WI38 (cell line): ENCODE data around the gene SNX21.

Experiments used
- H3K4me3 ChIP-seq: 2 replicates; pipeline ENCODE4 v1.5.1; 2011; ENCODE audit warnings: low read depth, mild to moderate bottlenecking, control low read depth, low read length
- TF ChIP-seq, protein P1 (sequence below): IDR thresholded peaks from 2 replicates; pipeline ENCODE4 v1.5.1; 2012; ENCODE audit warnings: low read depth, mild to moderate bottlenecking, control low read depth, low read length

Gene SNX21

GRCh38 chr20:45843506-45843905 is 9.9 kb downstream of the SNX21 start:
- TF ChIP-seq, protein P1, sequence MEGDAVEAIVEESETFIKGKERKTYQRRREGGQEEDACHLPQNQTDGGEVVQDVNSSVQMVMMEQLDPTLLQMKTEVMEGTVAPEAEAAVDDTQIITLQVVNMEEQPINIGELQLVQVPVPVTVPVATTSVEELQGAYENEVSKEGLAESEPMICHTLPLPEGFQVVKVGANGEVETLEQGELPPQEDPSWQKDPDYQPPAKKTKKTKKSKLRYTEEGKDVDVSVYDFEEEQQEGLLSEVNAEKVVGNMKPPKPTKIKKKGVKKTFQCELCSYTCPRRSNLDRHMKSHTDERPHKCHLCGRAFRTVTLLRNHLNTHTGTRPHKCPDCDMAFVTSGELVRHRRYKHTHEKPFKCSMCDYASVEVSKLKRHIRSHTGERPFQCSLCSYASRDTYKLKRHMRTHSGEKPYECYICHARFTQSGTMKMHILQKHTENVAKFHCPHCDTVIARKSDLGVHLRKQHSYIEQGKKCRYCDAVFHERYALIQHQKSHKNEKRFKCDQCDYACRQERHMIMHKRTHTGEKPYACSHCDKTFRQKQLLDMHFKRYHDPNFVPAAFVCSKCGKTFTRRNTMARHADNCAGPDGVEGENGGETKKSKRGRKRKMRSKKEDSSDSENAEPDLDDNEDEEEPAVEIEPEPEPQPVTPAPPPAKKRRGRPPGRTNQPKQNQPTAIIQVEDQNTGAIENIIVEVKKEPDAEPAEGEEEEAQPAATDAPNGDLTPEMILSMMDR: no peak
- no peak overlapping the region for H3K4me3 ChIP-seq

- H3K4me3 ChIP-seq: no peak overlapping the region
- TF ChIP-seq, protein P1: no peak
These were observed 11.9 kb downstream of the SNX21 start for GRCh38 chr20:45845452-45845851.

DNA sequence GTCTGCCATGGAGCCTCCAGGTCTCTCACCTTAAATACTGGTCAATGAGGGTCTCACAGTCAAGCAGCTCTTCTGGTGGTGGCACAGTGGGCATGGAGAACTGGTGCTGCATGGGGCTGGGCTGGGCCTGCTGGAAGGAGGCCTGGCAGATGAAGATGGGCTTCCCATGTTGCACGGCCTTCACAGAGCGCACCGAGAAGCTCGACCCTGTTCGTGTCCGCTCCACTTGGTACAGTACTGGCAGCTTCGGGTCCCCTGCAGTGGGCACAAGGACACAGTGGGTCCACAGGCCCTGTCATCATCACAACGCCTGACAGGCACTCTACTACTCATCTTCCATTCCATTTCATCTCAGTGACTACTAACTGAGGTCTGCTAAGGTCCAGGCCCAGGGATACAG is 14.8 kb downstream of the SNX21 start:
- no peak overlapping the region for H3K4me3 ChIP-seq
- TF ChIP-seq, protein P1: no peak

DNA sequence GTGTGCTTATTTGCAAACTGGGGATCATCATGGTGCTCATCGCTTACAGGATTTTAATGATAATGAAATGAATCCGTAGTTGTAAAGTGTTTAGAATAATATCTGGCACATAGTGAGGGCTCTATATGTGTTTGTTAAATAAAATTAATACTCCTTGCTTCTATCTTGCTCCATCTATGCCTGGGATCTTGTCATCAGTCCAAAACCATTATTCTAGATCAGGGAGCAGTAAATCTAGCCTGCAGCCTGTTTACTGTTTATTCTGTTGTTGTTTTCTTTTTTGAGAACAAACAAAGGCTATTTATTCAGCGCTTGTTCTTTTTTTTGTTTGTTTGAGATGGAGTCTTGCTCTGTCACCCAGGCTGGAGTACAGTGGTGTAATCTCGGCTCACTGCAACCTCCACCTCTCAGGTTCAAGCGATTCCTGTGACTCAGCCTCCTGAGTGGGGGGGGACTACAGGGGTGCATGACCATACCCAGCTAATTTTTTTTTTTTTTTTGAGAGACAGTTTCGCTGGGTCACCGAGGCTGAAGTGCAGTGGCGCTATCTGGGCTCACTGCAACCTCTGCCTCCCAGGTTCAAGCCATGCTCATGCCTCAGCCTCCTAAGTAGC is 15.5 kb downstream of the SNX21 start:
- TF ChIP-seq, protein P1: no peak
- H3K4me3 ChIP-seq: no peak overlapping the region

GRCh38 chr20:45850238-45850637 is 16.6 kb downstream of the SNX21 start:
- no peak overlapping the region for H3K4me3 ChIP-seq
- TF ChIP-seq, protein P1: no peak

DNA sequence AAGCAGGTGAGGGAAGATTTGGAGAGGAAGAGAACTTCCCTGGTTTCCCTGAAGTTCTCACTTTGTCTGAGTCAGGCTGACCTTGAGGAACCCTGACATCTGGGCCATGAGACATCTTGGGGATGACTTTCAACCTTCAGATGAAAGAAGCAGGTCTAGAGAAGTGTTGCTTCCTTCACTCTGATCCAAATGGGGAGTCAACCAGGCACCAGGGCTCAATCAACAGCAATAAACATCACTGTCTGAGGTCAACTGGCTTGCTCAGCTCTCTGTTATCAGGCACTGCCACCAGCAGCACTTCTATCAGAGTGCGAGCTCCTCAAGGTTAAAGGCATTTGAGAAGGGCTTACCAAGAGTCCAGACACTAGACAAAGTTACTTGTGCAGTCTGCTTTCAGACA is 17.3 kb downstream of the SNX21 start:
- TF ChIP-seq, protein P1: no peak
- H3K4me3 ChIP-seq: no peak overlapping the region

GRCh38 chr20:45851501-45851900 is 17.9 kb downstream of the SNX21 start:
- TF ChIP-seq, protein P1: no peak
- H3K4me3 ChIP-seq: no peak overlapping the region
